ENCODE measurements around the gene SLC16A2.

Gene SLC16A2

DNA sequence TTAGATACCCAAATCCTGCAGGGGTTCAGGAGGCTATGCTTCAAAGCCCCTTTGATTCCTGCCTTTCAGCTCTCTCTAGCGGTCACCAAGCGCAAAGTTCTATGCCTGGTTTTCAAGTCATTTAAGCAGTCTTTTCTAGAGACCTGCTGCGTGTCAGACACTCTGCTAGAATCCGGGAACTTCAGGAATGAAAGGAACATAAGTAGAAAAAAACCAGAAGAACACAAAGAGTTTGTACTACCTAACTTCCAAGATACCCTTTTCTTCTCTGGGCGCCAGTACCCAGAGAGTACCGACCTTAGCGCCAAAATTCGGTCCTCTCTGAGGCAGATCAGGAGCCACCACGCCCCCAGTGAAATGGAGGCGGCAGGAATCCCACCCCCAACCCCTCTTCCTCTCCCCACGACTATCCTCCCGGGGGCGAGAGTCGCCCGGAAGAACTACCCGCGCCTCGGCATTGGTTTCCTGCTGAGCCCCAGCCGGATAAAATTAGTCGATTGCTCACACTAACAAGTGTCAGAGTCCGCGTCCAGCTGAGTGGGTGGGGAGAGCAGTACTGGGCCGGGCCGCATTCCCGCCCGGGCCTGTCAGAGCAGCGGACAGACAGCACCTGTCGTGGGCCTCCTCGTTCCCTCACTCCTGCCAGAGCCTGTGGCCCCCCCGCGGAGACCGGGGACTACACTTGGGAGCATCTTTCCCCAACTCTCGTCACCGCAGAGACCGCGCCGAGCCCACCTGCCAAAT lies 114.3 kb downstream of the SLC16A2 start (continued):
- TF ChIP-seq, protein P1, sequence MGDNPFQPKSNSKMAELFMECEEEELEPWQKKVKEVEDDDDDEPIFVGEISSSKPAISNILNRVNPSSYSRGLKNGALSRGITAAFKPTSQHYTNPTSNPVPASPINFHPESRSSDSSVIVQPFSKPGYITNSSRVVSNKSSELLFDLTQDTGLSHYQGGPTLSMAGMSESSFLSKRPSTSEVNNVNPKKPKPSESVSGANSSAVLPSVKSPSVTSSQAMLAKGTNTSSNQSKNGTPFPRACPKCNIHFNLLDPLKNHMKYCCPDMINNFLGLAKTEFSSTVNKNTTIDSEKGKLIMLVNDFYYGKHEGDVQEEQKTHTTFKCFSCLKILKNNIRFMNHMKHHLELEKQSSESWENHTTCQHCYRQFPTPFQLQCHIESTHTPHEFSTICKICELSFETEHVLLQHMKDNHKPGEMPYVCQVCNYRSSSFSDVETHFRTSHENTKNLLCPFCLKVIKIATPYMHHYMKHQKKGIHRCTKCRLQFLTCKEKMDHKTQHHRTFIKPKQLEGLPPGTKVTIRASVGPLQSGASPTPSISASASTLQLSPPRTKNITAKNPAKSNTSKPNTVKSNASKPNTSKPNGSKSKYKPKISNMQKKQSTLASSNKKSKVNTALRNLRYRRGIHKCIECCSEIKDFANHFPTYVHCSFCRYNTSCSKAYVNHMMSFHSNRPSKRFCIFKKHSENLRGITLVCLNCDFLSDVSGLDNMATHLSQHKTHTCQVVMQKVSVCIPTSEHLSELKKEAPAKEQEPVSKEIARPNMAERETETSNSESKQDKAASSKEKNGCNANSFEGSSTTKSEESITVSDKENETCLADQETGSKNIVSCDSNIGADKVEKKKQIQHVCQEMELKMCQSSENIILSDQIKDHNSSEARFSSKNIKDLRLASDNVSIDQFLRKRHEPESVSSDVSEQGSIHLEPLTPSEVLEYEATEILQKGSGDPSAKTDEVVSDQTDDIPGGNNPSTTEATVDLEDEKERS (tag by site-specific recombination; IDR thresholded peaks at IDR 0.05) = no peak
- no peak for TF ChIP-seq YY2 (tag by site-specific recombination; IDR thresholded peaks at IDR 0.05)
- TF ChIP-seq ZNF621 (tag by site-specific recombination; IDR thresholded peaks at IDR 0.05) = no peak
- no peak for TF ChIP-seq ZNF350 (tag by site-specific recombination; IDR thresholded peaks at IDR 0.05)
- TF ChIP-seq, protein P2, sequence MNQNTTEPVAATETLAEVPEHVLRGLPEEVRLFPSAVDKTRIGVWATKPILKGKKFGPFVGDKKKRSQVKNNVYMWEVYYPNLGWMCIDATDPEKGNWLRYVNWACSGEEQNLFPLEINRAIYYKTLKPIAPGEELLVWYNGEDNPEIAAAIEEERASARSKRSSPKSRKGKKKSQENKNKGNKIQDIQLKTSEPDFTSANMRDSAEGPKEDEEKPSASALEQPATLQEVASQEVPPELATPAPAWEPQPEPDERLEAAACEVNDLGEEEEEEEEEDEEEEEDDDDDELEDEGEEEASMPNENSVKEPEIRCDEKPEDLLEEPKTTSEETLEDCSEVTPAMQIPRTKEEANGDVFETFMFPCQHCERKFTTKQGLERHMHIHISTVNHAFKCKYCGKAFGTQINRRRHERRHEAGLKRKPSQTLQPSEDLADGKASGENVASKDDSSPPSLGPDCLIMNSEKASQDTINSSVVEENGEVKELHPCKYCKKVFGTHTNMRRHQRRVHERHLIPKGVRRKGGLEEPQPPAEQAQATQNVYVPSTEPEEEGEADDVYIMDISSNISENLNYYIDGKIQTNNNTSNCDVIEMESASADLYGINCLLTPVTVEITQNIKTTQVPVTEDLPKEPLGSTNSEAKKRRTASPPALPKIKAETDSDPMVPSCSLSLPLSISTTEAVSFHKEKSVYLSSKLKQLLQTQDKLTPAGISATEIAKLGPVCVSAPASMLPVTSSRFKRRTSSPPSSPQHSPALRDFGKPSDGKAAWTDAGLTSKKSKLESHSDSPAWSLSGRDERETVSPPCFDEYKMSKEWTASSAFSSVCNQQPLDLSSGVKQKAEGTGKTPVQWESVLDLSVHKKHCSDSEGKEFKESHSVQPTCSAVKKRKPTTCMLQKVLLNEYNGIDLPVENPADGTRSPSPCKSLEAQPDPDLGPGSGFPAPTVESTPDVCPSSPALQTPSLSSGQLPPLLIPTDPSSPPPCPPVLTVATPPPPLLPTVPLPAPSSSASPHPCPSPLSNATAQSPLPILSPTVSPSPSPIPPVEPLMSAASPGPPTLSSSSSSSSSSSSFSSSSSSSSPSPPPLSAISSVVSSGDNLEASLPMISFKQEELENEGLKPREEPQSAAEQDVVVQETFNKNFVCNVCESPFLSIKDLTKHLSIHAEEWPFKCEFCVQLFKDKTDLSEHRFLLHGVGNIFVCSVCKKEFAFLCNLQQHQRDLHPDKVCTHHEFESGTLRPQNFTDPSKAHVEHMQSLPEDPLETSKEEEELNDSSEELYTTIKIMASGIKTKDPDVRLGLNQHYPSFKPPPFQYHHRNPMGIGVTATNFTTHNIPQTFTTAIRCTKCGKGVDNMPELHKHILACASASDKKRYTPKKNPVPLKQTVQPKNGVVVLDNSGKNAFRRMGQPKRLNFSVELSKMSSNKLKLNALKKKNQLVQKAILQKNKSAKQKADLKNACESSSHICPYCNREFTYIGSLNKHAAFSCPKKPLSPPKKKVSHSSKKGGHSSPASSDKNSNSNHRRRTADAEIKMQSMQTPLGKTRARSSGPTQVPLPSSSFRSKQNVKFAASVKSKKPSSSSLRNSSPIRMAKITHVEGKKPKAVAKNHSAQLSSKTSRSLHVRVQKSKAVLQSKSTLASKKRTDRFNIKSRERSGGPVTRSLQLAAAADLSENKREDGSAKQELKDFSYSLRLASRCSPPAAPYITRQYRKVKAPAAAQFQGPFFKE (tag by site-specific recombination; IDR thresholded peaks at IDR 0.05; ENCODE audit: borderline replicate concordance) = no peak
- TF ChIP-seq, protein P3, sequence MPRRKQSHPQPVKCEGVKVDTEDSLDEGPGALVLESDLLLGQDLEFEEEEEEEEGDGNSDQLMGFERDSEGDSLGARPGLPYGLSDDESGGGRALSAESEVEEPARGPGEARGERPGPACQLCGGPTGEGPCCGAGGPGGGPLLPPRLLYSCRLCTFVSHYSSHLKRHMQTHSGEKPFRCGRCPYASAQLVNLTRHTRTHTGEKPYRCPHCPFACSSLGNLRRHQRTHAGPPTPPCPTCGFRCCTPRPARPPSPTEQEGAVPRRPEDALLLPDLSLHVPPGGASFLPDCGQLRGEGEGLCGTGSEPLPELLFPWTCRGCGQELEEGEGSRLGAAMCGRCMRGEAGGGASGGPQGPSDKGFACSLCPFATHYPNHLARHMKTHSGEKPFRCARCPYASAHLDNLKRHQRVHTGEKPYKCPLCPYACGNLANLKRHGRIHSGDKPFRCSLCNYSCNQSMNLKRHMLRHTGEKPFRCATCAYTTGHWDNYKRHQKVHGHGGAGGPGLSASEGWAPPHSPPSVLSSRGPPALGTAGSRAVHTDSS (tag by site-specific recombination; IDR thresholded peaks at IDR 0.05) = no peak
- TF ChIP-seq BCL11A (tag by site-specific recombination; IDR thresholded peaks at IDR 0.05; ENCODE audit: low read depth) = no peak
- no peak for TF ChIP-seq OVOL3 (tag by site-specific recombination; IDR thresholded peaks at IDR 0.05)
- TF ChIP-seq ZNF660 (tag by site-specific recombination; IDR thresholded peaks at IDR 0.05) = no peak
- peak; percentile 76 for TF ChIP-seq SP2 (tag by site-specific recombination; IDR thresholded peaks at IDR 0.05)
- no peak for TF ChIP-seq ZNF707 (tag by site-specific recombination; IDR thresholded peaks at IDR 0.05)
- TF ChIP-seq ZNF426 (tag by site-specific recombination; IDR thresholded peaks at IDR 0.05) = no peak
- peak; percentile 65; the same call in 1 of the 2 replicates for TF ChIP-seq ZNF335 (tag by site-specific recombination; conservative IDR thresholded peaks at IDR 0.05)
- TF ChIP-seq, protein P4, sequence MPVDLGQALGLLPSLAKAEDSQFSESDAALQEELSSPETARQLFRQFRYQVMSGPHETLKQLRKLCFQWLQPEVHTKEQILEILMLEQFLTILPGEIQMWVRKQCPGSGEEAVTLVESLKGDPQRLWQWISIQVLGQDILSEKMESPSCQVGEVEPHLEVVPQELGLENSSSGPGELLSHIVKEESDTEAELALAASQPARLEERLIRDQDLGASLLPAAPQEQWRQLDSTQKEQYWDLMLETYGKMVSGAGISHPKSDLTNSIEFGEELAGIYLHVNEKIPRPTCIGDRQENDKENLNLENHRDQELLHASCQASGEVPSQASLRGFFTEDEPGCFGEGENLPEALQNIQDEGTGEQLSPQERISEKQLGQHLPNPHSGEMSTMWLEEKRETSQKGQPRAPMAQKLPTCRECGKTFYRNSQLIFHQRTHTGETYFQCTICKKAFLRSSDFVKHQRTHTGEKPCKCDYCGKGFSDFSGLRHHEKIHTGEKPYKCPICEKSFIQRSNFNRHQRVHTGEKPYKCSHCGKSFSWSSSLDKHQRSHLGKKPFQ (tag by site-specific recombination; IDR thresholded peaks at IDR 0.05) = no peak
- no peak for TF ChIP-seq ZNF266 (tag by site-specific recombination; IDR thresholded peaks at IDR 0.05; ENCODE audit: low read depth)
- no peak for TF ChIP-seq MYNN (tag by site-specific recombination; IDR thresholded peaks at IDR 0.05; ENCODE audit: borderline replicate concordance)
- TF ChIP-seq, protein P5, sequence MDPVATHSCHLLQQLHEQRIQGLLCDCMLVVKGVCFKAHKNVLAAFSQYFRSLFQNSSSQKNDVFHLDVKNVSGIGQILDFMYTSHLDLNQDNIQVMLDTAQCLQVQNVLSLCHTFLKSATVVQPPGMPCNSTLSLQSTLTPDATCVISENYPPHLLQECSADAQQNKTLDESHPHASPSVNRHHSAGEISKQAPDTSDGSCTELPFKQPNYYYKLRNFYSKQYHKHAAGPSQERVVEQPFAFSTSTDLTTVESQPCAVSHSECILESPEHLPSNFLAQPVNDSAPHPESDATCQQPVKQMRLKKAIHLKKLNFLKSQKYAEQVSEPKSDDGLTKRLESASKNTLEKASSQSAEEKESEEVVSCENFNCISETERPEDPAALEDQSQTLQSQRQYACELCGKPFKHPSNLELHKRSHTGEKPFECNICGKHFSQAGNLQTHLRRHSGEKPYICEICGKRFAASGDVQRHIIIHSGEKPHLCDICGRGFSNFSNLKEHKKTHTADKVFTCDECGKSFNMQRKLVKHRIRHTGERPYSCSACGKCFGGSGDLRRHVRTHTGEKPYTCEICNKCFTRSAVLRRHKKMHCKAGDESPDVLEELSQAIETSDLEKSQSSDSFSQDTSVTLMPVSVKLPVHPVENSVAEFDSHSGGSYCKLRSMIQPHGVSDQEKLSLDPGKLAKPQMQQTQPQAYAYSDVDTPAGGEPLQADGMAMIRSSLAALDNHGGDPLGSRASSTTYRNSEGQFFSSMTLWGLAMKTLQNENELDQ (tag by site-specific recombination; IDR thresholded peaks at IDR 0.05; ENCODE audit: low read depth) = no peak
- TF ChIP-seq ZNF202 (tag by site-specific recombination; IDR thresholded peaks at IDR 0.05; ENCODE audit: borderline replicate concordance) = no peak
- TF ChIP-seq, protein P6, sequence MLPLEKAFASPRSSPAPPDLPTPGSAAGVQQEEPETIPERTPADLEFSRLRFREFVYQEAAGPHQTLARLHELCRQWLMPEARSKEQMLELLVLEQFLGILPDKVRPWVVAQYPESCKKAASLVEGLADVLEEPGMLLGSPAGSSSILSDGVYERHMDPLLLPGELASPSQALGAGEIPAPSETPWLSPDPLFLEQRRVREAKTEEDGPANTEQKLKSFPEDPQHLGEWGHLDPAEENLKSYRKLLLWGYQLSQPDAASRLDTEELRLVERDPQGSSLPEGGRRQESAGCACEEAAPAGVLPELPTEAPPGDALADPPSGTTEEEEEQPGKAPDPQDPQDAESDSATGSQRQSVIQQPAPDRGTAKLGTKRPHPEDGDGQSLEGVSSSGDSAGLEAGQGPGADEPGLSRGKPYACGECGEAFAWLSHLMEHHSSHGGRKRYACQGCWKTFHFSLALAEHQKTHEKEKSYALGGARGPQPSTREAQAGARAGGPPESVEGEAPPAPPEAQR (tag by site-specific recombination; IDR thresholded peaks at IDR 0.05) = no peak
- TF ChIP-seq ZNF777 (tag by site-specific recombination; IDR thresholded peaks at IDR 0.05; ENCODE audit: borderline replicate concordance) = no peak
- TF ChIP-seq, protein P7, sequence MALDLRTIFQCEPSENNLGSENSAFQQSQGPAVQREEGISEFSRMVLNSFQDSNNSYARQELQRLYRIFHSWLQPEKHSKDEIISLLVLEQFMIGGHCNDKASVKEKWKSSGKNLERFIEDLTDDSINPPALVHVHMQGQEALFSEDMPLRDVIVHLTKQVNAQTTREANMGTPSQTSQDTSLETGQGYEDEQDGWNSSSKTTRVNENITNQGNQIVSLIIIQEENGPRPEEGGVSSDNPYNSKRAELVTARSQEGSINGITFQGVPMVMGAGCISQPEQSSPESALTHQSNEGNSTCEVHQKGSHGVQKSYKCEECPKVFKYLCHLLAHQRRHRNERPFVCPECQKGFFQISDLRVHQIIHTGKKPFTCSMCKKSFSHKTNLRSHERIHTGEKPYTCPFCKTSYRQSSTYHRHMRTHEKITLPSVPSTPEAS (tag by site-specific recombination; IDR thresholded peaks at IDR 0.05) = no peak

All from HEK293 (cell line).